ENCODE results near the gene MAP2K7.
"Not testable (repeated sequence)": the region's sequence is repeated elsewhere in the genome, so short reads cannot be mapped to it uniquely, and the experiment has no call there.

Gene MAP2K7

DNA sequence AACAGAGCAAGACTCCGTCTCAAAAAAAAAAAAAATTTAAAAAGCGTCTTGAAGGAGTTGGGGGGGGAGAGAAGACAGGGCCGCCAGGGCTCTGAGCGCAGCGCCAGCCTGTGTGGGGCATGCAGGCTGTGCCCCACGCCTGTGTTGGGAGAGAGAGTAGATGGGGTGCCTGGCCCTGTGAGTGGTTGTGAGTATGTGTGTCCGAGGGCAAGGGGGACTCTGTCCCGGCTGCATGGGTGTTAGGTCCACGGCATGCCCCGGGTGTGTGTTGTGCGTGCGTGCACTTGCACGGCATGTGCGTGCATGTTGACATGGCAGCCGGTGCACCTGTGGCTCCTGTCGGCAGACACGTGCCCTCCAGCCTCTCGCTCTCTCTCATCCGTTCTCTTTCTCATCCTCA, 3.4 kb downstream of the MAP2K7 start:
- no peak for DNase-seq (ENCODE audit: low read depth, low spot score)

DNA sequence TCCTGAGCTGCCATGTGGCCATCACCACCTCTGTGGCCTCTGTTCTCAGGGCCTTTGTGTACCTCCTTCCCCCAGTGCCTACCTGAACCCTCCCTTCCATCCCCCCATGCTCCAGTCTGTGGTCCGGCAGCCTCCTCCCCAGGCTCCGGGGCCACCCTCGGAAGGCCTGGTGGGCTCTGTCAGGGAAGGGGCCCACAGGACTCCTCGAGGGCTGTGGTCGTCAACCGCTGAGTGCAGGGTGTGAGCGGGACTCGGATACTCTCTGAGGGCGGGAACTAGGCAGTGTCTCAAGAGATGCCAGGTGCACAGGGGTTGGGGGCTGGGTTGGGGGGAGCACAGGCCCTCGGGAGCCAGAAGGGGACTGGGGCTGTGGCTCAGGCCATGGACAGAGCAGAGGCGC, 3.9 kb downstream of the MAP2K7 start:
- DNase-seq (ENCODE audit: low read depth, low spot score), result no peak

DNA sequence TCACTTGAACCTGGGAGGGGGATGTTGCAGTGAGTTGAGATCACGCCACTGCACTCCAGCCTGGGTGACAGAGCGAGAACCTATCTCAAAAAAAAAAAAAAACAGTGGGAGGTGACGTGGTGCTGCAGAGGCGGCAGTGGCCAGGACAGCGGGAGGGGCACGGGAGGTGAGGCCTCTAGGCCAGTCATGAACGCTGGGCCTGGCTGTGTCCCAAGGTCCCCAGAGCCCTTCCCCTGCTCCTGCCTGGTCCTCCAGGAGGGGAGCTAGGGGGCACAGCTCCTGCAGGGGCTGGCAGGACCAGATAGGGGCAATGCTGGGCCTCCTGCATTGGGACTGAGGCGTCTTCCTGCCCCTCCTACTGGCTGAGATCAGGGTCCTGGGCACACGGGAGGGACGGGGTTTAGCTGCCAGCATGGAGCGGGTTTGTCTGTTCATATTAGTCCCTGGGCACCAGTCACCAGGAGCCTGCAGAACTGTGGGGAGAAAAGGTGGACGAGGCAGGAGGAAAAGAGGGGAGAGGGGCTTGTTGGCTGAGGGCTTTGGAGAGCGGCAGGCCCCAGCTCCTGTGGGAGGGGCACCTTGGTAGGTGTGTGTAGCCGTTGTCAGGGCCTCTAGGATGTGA, 4.5 kb downstream of the MAP2K7 start:
- no peak for DNase-seq (ENCODE audit: low read depth, low spot score)

DNA sequence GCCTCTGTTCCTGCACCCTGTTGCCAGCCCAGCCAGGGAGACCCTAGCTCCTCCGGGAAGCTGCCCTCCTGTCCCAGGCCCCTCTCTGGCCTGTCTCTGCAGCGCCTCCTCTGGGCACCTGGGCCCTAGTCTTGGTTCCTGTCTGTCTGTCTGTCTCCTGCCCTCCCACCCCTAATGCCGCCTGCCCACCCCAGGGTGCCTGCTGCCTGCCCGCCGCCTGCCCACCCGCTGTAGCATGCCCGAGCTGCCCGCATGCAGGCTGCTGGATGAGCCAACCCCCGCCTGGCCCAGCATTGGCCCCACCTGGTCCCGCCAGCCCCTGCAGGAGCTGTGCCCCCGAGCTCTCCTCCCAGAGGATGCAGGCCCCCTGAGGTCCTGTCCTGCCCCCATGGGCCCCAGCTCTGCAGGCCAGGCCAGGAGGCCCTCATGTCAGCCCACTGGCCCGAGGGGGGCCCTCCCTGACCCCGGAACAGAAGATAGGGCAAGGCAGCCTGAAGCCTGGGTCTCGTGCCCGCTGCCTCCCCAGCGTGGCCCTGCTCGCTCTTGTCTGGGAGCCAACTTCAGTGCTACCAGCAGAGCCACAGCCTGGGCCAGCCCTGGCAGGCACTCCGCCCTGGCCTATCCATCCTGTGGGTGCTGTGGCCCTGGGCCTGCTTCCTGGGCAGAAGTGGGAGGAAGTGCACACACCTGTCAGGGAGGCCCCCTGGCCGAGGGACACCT, 5.2 kb downstream of the MAP2K7 start:
- no peak for DNase-seq (ENCODE audit: low read depth, low spot score)

DNA sequence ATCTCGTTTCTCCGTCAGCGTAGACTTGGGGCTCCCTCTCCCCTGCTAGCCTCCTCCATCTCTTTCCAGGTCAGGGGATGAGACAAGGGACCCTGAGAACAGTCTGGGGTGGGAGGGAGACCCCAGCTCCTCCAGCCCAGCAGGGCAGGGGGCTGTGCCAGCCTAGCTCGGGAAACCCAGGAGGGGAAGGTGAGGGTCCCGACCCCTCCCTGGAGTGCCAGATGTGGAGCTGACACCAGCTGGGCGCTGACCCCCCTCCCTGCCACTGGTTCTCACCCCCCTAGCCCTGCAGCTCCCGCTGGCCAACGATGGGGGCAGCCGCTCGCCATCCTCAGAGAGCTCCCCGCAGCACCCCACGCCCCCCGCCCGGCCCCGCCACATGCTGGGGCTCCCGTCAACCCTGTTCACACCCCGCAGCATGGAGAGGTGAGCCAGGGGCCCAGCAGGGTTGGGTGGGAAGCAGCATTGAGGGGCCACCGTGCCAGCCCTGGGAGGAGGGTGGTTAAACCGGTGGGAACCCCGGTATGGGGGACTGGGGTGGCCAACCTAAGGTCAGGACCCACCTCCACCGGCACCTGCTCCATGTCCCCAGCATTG, 5.9 kb downstream of the MAP2K7 start:
- no peak for DNase-seq (ENCODE audit: low read depth, low spot score)

DNA sequence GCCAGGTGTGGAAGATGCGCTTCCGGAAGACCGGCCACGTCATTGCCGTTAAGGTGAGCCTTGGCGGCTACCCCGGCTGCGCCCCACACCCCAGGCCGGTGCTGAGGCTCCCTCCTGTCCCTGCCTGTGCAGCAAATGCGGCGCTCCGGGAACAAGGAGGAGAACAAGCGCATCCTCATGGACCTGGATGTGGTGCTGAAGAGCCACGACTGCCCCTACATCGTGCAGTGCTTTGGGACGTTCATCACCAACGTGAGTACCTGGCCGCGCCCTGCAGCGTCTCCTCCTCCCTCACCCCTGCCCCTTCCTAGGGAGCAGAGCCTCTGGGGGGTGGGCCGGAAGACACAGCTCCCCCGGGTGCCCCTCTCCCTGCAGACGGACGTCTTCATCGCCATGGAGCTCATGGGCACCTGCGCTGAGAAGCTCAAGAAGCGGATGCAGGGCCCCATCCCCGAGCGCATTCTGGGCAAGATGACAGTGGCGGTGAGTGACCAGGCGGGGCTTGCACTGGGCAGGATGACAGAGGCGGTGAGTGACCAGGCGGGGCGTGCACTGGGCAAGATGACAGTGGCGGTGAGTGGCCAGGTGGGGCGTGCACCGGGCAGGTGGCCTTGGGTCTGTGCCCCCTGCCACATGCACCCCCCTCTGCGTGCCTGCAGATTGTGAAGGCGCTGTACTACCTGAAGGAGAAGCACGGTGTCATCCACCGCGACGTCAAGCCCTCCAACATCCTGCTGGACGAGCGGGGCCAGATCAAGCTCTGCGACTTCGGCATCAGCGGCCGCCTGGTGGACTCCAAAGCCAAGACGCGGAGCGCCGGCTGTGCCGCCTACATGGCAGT, 6.9 kb downstream of the MAP2K7 start:
- DNase-seq (ENCODE audit: low read depth, low spot score), result no peak

DNA sequence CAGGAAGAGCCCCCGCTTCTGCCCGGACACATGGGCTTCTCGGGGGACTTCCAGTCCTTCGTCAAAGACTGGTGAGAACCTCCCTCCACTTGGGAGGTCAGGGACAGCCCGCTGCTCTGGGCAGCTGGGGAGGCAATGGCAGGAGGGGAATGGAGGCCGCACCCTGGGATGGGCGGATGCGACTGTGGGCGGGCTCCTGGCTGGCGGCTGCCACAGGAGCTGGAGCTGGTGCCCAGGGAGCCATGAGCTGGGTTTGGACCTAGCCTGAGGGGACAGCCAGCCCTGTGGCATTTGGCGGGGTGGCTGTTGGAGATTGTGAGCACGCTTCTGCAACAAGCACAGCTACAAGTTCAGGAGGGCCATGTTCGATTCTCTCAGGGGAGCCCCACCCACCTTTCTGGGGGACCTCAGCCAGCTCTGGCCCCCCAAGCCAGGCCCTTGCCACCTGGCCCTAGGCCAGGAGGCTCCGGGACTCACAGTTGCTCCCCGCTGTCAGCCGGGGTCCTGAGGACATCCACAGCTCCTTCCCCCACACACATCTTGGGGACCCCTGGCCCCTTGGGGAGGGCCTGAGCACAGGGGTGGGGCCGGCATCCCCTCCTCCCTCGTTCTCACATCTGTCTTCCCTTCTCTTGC, 7.9 kb downstream of the MAP2K7 start:
- DNase-seq (ENCODE audit: low read depth, low spot score), result no peak

DNA sequence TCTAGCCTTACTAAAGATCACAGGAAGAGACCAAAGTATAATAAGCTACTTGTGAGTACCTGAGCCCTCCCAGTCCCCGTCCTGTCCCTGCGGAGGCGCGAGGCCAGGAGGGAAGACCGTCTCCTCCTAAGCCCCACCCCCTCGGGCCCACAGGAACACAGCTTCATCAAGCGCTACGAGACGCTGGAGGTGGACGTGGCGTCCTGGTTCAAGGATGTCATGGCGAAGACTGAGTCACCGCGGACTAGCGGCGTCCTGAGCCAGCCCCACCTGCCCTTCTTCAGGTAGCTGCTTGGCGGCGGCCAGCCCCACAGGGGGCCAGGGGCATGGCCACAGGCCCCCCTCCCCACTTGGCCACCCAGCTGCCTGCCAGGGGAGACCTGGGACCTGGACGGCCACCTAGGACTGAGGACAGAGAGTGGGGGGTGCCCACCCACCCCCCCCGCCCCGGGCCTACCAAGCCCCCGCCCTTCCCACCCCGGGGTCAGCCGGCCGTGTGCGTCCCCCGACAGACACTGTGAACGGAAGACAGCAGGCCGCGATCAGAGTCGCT, 8.5 kb downstream of the MAP2K7 start:
- no peak for DNase-seq (ENCODE audit: low read depth, low spot score)

DNA sequence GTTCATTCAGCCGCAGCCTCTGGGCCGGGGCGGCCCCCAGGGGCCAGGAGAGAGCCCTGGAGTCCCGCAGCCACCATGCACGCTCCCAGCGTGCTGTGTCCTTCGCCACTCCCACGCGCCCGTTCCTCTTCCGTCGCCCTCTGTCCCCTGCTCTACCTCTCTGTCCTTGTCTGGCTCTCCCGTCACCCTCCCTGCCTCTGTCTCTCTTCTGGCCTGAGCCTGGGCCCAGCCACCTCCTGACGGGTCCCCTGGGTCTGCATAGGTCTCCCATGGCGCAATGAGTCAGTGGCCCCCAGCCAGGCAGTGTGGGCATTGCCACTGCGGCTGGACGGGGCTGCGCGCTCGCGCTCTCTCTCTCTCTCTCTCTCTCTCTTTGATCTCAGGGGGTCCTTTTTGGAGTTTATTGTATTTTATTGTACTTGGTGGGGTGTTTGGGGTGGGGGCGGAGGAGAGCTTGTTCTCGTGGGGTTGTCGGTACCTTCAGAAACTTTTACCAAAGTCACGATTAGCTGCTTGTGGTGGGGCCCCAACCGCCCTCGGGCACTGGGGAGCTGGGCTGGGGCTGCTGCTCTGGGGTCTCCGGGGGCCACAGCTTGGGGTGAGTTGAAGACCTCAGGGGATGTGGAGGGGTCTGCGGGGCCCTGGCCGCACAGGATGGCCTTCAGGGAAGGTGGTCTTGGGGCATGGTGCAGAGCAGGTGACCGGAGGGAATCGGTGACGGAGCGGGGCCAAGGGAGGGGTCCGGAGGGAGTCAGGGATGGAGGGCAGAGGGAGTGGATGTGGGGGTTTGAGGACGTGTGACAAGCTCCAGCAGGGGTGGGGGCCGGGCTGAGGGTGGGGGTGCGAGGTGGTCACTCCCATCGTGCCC, 9.3 kb downstream of the MAP2K7 start:
- DNase-seq (ENCODE audit: low read depth, low spot score), result no peak

DNA sequence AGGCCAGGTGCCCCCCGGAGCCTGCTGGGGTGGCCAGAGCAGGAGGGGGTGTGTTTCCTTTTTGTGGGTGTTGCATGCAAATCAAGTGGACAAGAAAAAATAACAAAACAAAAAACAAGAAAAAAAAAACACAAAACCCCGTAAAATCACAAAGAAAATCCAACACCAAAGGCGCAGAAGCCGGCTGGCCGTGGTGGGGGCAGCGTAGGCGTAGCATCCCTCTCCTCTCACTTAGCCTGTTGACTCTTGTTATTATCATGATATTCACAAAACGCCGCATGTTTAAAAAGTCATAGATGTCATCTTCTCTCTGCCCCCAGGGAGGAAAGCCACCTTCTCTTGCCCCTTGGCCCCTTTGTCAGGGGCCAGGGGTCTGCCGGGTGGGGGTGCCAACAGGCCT, 10.0 kb downstream of the MAP2K7 start:
- DNase-seq (ENCODE audit: low read depth, low spot score), result no peak

DNA sequence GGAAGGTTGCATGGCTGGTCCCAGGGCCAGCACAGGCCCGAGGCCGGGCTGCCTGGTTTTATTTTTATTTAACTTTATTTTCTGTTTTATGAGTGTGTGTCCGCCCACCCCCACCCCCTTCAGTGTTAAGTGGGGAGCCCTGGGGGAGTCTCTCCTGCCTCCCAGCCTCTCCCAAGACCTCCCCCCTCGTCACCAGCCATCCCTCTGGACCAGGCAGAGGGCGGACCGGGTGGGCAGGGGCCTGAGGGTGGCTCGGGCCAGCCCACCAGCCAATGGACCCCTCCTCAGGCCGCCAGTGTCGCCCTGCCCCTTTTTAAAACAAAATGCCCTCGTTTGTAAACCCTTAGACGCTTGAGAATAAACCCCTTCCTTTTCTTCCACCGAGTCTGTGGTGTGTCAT, 10.4 kb downstream of the MAP2K7 start:
- no peak for DNase-seq (ENCODE audit: low read depth, low spot score)

DNA sequence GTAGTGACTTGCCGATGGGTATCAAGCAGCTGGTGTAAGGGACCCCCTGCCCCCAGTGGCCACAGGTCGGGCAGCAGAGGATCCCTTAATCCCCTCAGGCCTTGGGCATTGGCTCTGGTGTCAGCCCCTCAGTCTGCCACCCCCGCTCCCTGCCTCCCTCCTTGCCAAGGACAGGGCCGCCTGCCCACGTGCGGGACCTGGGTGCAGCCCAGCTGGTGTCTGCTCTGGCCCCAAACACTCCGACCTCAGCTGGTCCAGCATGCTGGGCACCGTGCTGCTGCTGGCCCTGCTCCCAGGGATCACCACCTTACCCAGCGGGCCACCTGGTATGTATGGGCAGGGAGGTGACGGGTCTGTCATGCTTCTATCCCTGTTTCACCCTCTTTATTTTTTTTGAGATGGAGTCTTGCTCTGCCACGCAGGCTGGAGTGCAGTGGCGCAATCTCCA, 10.9 kb downstream of the MAP2K7 start, which contains the start of gene TGFBR3L:
Gene TGFBR3L (plus strand): TSS at position 233 of the 448 bp plus-strand sequence.
- no peak for DNase-seq (ENCODE audit: low read depth, low spot score)

DNA sequence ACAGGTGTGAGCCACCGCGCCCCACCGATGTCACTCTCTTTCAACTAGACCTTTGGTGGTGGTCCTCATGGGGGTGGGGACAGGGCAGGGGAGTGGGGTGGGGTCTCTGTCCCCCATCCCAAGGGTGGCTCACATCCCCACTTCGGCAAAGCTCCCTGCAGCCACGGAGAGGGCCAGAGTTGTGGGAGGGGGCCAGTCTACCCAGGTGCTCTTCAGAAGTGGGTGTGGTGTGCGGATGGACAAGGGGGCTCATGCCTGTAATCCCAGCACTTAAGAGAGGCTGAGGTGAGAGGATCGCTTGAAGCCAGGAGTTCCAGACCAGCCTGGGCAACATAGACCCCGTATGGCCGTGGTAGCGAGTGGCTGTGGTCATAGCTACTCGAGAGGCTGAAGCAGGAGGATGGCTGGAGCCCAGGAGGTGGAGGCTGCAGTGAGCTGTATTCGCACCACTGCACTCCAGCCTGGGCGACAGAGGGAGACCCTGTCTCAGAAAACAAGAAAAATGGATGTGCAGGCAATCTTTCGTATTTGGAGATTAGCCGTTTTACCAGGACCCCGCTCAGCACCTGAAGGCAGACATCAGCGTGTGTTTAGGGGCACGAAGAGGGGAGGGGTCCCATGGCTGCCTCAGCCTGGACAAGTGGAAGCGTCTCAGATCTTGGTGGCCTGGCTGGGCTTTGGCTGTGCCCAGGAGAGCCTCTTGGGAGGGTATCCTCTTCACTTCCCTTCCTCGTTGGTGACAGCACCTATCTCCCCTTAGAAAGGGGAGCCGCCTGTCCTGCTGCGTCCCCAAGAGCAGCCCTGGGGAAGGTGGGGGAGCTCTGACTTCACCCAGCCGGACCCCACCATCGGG, 11.8 kb downstream of the MAP2K7 start:
- DNase-seq (ENCODE audit: low read depth, low spot score), result no peak

DNA sequence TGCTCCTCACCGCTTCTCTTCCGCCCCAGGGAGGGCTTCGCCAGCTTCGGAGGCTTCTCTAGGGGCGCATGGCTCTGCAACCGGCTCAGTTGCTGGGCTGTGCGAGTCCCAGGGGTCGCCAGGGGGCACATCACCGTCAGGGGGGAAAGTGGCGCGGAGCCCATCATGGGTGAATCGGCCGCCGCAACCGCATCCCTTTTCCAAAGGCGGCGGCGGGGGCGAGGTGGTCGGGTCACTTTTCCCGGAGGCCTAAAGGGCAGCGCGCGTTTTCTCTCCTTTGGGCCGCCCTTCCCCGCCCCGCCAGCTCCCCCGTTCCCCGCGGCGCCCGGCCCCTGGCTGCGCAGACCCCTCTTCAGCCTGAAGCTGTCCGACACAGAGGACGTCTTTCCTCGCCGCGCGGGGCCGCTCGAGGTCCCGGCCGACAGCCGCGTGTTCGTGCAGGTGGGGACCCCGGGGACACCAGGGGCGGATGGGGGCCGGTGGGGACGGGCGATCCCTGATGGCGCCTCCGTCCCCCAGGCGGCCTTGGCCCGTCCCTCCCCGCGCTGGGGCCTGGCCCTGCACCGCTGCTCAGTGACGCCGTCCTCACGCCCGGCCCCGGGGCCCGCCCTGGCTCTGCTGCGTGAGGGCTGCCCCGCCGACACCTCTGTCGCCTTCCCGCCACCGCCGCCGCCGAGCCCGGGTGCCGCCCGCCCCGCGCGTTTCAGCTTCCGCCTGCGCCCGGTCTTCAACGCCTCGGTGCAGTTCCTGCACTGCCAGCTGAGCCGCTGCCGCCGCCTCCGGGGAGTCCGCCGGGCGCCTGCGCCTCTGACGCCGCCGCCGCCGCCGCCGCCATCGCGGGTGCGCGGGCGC, 12.7 kb downstream of the MAP2K7 start:
- no peak for DNase-seq (ENCODE audit: low read depth, low spot score)

DNA sequence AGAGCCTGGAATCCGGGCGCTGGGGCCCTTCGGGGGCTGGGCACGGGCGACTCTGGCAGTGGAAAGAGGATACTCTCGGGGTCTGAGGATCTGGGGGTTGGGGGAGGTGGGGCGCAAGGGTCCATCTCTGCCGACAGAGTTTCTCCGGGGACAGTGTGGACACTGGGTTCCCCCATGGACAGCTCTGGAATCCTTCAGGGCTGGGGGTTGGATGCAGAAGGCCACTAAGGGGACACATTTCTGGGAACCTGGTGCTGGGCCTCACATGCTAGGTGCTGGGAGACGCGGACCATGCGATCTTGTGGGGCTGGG, 13.2 kb downstream of the MAP2K7 start:
- DNase-seq (ENCODE audit: low read depth, low spot score), result no peak

DNA sequence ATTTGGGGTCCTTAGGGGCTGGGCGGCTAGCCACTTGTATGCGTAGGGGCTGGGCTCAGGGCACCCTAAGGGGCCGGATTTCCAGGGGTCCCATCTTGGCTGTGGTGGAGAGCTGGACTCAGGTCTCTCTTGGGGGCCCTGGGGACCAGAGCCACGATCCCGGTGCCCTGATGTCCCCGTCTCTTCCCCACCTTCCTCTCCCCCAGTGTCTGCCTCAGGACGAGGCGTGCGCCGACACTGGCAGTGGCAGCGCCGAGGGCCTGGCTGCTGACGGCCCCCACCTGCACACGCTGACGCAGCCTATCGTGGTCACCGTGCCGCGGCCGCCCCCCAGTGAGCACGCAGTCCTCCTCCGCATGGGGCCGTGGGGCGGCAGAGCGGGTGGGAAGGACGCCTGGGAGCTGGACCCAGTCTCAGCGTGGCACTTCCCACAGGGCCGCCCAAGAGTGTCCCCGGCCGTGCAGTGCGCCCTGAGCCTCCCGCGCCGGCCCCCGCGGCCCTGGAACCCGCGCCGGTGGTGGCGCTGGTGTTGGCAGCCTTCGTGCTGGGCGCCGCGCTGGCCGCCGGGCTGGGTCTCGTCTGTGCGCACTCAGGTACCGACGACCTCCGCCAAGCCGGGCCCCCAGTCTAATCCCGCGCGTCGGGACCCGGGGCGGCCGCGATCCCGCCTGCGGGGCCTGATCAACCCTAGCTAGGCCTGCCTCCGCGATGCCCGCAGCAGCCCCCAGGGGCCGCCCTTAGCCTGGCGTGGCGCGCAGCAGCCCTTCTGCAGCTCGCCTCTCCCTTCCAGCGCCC, 13.8 kb downstream of the MAP2K7 start:
- no peak for DNase-seq (ENCODE audit: low read depth, low spot score)

DNA sequence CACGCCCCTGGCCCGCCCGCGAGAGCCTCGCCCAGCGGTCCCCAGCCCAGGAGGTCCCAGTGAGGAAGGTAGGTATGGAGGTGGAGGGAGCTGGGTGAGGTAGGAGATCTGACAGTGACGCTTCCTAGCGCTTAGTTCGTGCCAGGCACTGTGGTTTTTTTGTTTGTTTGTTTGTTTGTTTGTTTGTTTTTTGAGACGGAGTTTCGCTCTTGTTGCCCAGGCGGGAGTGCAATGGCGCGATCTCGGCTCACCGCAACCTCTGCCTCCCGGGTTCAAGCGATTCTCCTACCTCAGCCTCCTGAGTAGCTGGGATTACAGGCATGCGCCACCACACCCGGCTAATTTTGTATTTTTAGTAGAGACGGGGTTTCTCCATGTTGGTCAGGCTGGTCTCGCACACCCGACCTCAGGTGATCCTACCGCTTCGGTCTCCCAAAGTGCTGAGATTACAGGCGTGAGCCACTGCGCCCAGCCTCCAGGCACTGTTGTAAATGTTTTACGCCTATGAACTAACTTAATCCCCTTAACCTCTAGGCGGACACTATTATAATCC, 14.5 kb downstream of the MAP2K7 start:
- DNase-seq (ENCODE audit: low read depth, low spot score), result not testable (repeated sequence)
